Measurements from ENCODE around the gene NPR3. TPM values are rescaled to one million over a fixed set of nuclear protein-coding genes. Genes with fewer than 3 reads are reported as not detected.

NPR3 gene
- total RNA-seq, 1 donor from 2014 or later, result 116 TPM

DNA sequence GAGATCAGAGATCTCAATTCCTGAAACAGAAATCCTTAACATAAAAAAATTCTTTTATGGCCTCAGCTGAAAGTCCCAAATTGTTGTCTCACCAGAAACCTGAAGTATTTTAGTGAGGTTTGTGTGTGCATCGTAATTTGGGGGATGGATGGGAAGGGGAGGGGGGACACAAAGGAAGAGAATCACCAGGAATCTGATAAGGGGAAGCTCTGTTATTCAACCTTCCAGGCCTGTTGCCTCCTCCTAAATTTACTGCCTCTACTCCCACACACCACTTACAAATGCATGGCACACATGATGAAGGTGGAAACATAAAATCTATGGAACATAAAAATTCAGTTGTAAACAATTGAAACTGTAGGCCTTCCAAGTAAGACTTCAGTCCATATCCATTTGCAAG is 97.7 kb downstream of the NPR3 start:
- Mint-ChIP-seq H3K4me3 (no peak overlapping the region), H3K27ac (no peak overlapping the region), H3K4me1 (ENCODE audit: unreplicated experiment) (peaks cover 7% of the 10 kb centered on the region), H3K36me3 (no peaks in the 10 kb centered on the region), H3K27me3 (peaks cover 3% of the 10 kb centered on the region), H3K9me3 (no peaks in the 10 kb centered on the region)
- no peak for TF ChIP-seq CTCF (conservative IDR thresholded peaks at IDR 0.05)
- no peak for DNase-seq (ENCODE audit: extremely low spot score, unreplicated experiment)

GRCh38 chr5:32810804-32811203 is 99.7 kb downstream of the NPR3 start:
- Mint-ChIP-seq H3K4me1 (ENCODE audit: unreplicated experiment) (peaks cover 6% of the 10 kb centered on the region), H3K27ac (no peak overlapping the region), H3K4me3 (no peak overlapping the region), H3K27me3 (peaks cover 3% of the 10 kb centered on the region), H3K36me3 (no peaks in the 10 kb centered on the region), H3K9me3 (no peaks in the 10 kb centered on the region)
- no peak for TF ChIP-seq CTCF (conservative IDR thresholded peaks at IDR 0.05)
- DNase-seq (ENCODE audit: extremely low spot score, unreplicated experiment), result no peak

GRCh38 chr5:32812399-32812798 is 101.3 kb downstream of the NPR3 start:
- DNase-seq (ENCODE audit: extremely low spot score, unreplicated experiment), result no peak
- Mint-ChIP-seq H3K4me1 (ENCODE audit: unreplicated experiment) (no peaks in the 10 kb centered on the region), H3K27me3 (peaks cover 3% of the 10 kb centered on the region), H3K36me3 (no peaks in the 10 kb centered on the region), H3K27ac (no peak overlapping the region), H3K9me3 (no peaks in the 10 kb centered on the region), H3K4me3 (no peak overlapping the region)
- TF ChIP-seq CTCF (conservative IDR thresholded peaks at IDR 0.05), result no peak

- H3K27ac Mint-ChIP-seq, result no peak overlapping the region
- H3K36me3 Mint-ChIP-seq, result no peaks in the 10 kb centered on the region
- no peak for TF ChIP-seq CTCF (conservative IDR thresholded peaks at IDR 0.05)
- DNase-seq (ENCODE audit: extremely low spot score, unreplicated experiment), result no peak
- peaks cover 3% of the 10 kb centered on the region for H3K27me3 Mint-ChIP-seq
- no peaks in the 10 kb centered on the region for H3K4me1 Mint-ChIP-seq (ENCODE audit: unreplicated experiment)
- H3K9me3 Mint-ChIP-seq, result no peaks in the 10 kb centered on the region
- H3K4me3 Mint-ChIP-seq, result no peak overlapping the region
Measured at GRCh38 chr5:32814141-32814540, 103.0 kb downstream of the NPR3 start.

GRCh38 chr5:32814620-32815019 is 103.5 kb downstream of the NPR3 start:
- no peaks in the 10 kb centered on the region for H3K36me3 Mint-ChIP-seq
- H3K4me3 Mint-ChIP-seq, result no peak overlapping the region
- no peaks in the 10 kb centered on the region for H3K4me1 Mint-ChIP-seq (ENCODE audit: unreplicated experiment)
- H3K27ac Mint-ChIP-seq, result no peak overlapping the region
- no peak for TF ChIP-seq CTCF (conservative IDR thresholded peaks at IDR 0.05)
- no peak for DNase-seq (ENCODE audit: extremely low spot score, unreplicated experiment)
- no peaks in the 10 kb centered on the region for H3K9me3 Mint-ChIP-seq
- H3K27me3 Mint-ChIP-seq, result peaks cover 3% of the 10 kb centered on the region

- Mint-ChIP-seq H3K4me1 (ENCODE audit: unreplicated experiment) (peaks cover 5% of the 10 kb centered on the region), H3K36me3 (no peaks in the 10 kb centered on the region), H3K27ac (no peak overlapping the region), H3K4me3 (no peak overlapping the region), H3K9me3 (peaks cover 5% of the 10 kb centered on the region), H3K27me3 (peaks cover 4% of the 10 kb centered on the region)
- TF ChIP-seq CTCF (conservative IDR thresholded peaks at IDR 0.05), result no peak
- no peak for DNase-seq (ENCODE audit: extremely low spot score, unreplicated experiment)
Measured at GRCh38 chr5:32827981-32828380, 116.9 kb downstream of the NPR3 start.
